K562 (cell line): ENCODE results near the gene TRAF3IP1. TPM values are rescaled to one million over a fixed set of nuclear protein-coding genes. Genes with fewer than 3 reads are reported as not detected.
A peak's percentile ranks its signal among the peaks of the same experiment; 100 is the strongest.

ENCODE experiments used
- ATAC-seq: fragments of 200-7000 bp; cut with Tn5 transposase; 3 replicates; pipeline ENCODE4 v1.9.1; 2020; ENCODE audit warnings: moderate library complexity
- BruUV-seq: library from RNA; stranded (reverse); fragments of 400-500 nt; replicated peaks from 2 replicates; lab custom pipeline; 2021; lab: Mats Ljungman, UMichigan
- CTCF ChIA-PET: fragments of 300-600 bp; formaldehyde crosslinking; extraction: SDS; loops from one replicate; lab custom pipeline; 2021; ENCODE audit warnings: low intra/inter-chr PET ratio; lab: Yijun Ruan, JAX
- POLR2A ChIA-PET: fragments of 300-600, 350-650 bp; sonication (Branson Sonifier 250); formaldehyde crosslinking; extraction: SDS; loops from one replicate; lab custom pipeline; 2021; ENCODE audit warnings: antibody characterized with exemption, inconsistent platforms; lab: Yijun Ruan, JAX
- DNase-seq, 4 experiments: peaks; one replicate each; pipeline versions ENCODE4 v3.0.0 to v3.0.0-alpha.2; 2011 to 2018; ENCODE audit warnings: low spot score in 3 of 4, mixed read lengths in 3 of 4; ENCODE audit errors: extremely low read depth in 1 of 4
- FAIRE-seq: peaks from 2 replicates; lab custom pipeline; 2011; peaks lifted over from hg19 to GRCh38; lab: Jason Lieb, UNC
- H2AFZ ChIP-seq: 2 replicates; pipeline ENCODE4 v1.6.0; 2011; ENCODE audit warnings: low read depth, low read length, control low read depth, inconsistent platforms
- H3K27ac ChIP-seq: fragments of 200-600 bp; 3 replicates; pipeline ENCODE4 v1.8.0; 2011; ENCODE audit warnings: low read depth, mild to moderate bottlenecking, control low read depth, inconsistent platforms, low read length, moderate library complexity, mixed read lengths; ENCODE audit errors: extremely low read depth
- H3K27me3 ChIP-seq, 2 experiments: fragments of 300-600 bp in 1 of 2; 2 replicates in 1 of 2; 3 replicates in 1 of 2; pipeline versions ENCODE4 v1.6.0 to v1.8.0; 2011; ENCODE audit warnings: inconsistent platforms in 2 of 2, low read length in 2 of 2, mild to moderate bottlenecking in 1 of 2, mixed read lengths in 1 of 2, moderate library complexity in 1 of 2; ENCODE audit not compliant: control insufficient read depth in 2 of 2, insufficient read depth in 2 of 2
- H3K36me3 ChIP-seq: fragments of 300-600 bp; 3 replicates; pipeline ENCODE4 v1.8.0; 2011; ENCODE audit warnings: mild to moderate bottlenecking, low read length, inconsistent platforms; ENCODE audit not compliant: control insufficient read depth, insufficient read depth
- H3K4me1 ChIP-seq, 2 experiments: fragments of 200-600 bp in 1 of 2; replicated peaks in 1 of 2; 2 replicates in 1 of 2; 3 replicates in 1 of 2; pipeline versions ENCODE4 v1.5.1 to v1.8.0; 2011; ENCODE audit warnings: inconsistent platforms in 2 of 2, low read length in 2 of 2, mild to moderate bottlenecking in 1 of 2, mixed read lengths in 1 of 2, moderate library complexity in 1 of 2; ENCODE audit not compliant: control insufficient read depth in 2 of 2, insufficient read depth in 2 of 2
- H3K4me2 ChIP-seq: 2 replicates; pipeline ENCODE4 v1.6.1; 2011; ENCODE audit warnings: low read length, control low read depth, inconsistent platforms, mixed read lengths; ENCODE audit not compliant: insufficient read depth
- H3K4me3 ChIP-seq: fragments of 200-600 bp; sonication (generic), shearing (Covaris generic); 2 replicates; pipeline ENCODE4 v1.5.1; 2016; ENCODE audit warnings: control low read depth, inconsistent platforms
- H3K79me2 ChIP-seq: fragments of 200-600 bp; 3 replicates; pipeline ENCODE4 v1.8.0; 2011; ENCODE audit warnings: low read length, inconsistent platforms; ENCODE audit not compliant: control insufficient read depth, insufficient read depth
- H3K9ac ChIP-seq, 2 experiments: 2 replicates each; pipeline versions ENCODE4 v1.6.0 to v1.6.1; 2011; ENCODE audit warnings: low read depth in 2 of 2, low read length in 2 of 2, control low read depth in 1 of 2, inconsistent platforms in 1 of 2, mild to moderate bottlenecking in 1 of 2, mixed read lengths in 1 of 2; ENCODE audit not compliant: insufficient read depth in 1 of 2
- H3K9me1 ChIP-seq: one replicate; pipeline ENCODE4 v1.6.0; 2011; ENCODE audit warnings: inconsistent platforms, mild to moderate bottlenecking, low read length, moderate library complexity; ENCODE audit not compliant: control insufficient read depth, insufficient read depth
- H3K9me3 ChIP-seq: replicated peaks from 2 replicates; pipeline ENCODE4 v1.5.1; 2011; ENCODE audit warnings: low read depth, low read length, inconsistent platforms; ENCODE audit not compliant: control insufficient read depth, insufficient read depth
- H4K20me1 ChIP-seq: replicated peaks from 2 replicates; pipeline ENCODE4 v1.6.1; 2011; ENCODE audit warnings: low read length, inconsistent platforms, mixed read lengths; ENCODE audit not compliant: control insufficient read depth, insufficient read depth
- CHD4 ChIP-seq: fragments of 200-600 bp; sonication (generic); IDR thresholded peaks from 3 replicates; pipeline ENCODE4 v1.6.1; 2012; ENCODE audit warnings: low read depth, mild to moderate bottlenecking, mixed read lengths, low read length, inconsistent platforms; ENCODE audit not compliant: insufficient read depth, insufficient replicate concordance, poor library complexity, severe bottlenecking
- NCOR1 ChIP-seq: fragments of 450-650 bp; IDR thresholded peaks from 2 replicates; pipeline ENCODE4 v1.6.1; 2016; ENCODE audit warnings: mild to moderate bottlenecking, moderate library complexity
- PTTG1 ChIP-seq: fragments of 450-650 bp; IDR thresholded peaks from 2 replicates; pipeline ENCODE4 v1.6.1; 2016; ENCODE audit warnings: low read depth, mild to moderate bottlenecking, missing genetic modification characterization, missing compliant biosample characterization
- RBFOX2 ChIP-seq: fragments of 200-400 bp; formaldehyde crosslinking; IDR thresholded peaks from 2 replicates; pipeline ENCODE4 v1.6.1; 2017; ENCODE audit warnings: low read depth, mild to moderate bottlenecking, low read length, moderate library complexity
- SRF ChIP-seq, 2 experiments: fragments of 250-450, 450-650 bp in 1 of 2; sonication (Bioruptor Pico) in 1 of 2; sonication (generic) in 1 of 2; formaldehyde crosslinking; IDR thresholded peaks; 2 replicates each; pipeline versions ENCODE4 v1.5.0 to v1.5.1; 2020 to 2022; ENCODE audit warnings: mild to moderate bottlenecking in 1 of 2, missing genetic modification reagents in 1 of 2
- ZNF347 ChIP-seq: fragments of 450-650 bp; formaldehyde crosslinking; IDR thresholded peaks from 2 replicates; pipeline ENCODE4 v1.4.0; 2020; ENCODE audit warnings: low read depth, mild to moderate bottlenecking, moderate library complexity
- WGBS: fragments of 100-300 bp; shearing (Covaris generic); methylation state at CpG from one replicate; pipeline ENCODE4 v1.1.6; 2016; ENCODE audit warnings: low coverage, mixed read lengths; ENCODE audit not compliant: insufficient coverage; ENCODE audit errors: missing lambda C conversion rate; 5-methylcytosine and 5-hydroxymethylcytosine counted together
- in situ Hi-C: fragments of 300-500 bp; cut with MboI; formaldehyde crosslinking; loops from 4 replicates; pipeline ENCODE4 v1.15.0; 2018; ENCODE audit warnings: inconsistent platforms, mixed read lengths
- intact Hi-C: fragments of 100-400 bp; cut with micrococcal nuclease; formaldehyde crosslinking; loops from 2 replicates; pipeline ENCODE4 v1.14.2; 2022
- polyA plus RNA-seq, 8 experiments: library from polyadenylated mRNA; depleted of rRNA in 4 of 8; stranded (reverse) in 5 of 8; unstranded in 3 of 8; fragments of >200 nt; fragmentation: Nextera tagmentation in 2 of 8; fragmentation: Illumina TruSeq in 1 of 8; extraction: Ambion mirVana in 2 of 8; extraction: Trizol in 1 of 8; gene quantifications; 2 replicates each; pipeline versions ENCODE4 v1.2.1 to v1.2.3, GENCODE V29; 2011 to 2014; ENCODE audit warnings: inconsistent platforms in 1 of 8, missing spikeins in 1 of 8
- total RNA-seq, 7 experiments: library from RNA; depleted of rRNA in 6 of 7; stranded (reverse); fragments of >200 nt in 6 of 7; fragmentation: Illumina TruSeq in 2 of 7; extraction: Trizol in 2 of 7; gene quantifications; 2 replicates each; pipeline versions ENCODE4 v1.2.1 to v1.2.3, GENCODE V29; 2011 to 2021; ENCODE audit warnings: low replicate concordance in 1 of 7
- TF ChIP-seq, protein P1 (sequence below): fragments of 250-450 bp; sonication (Bioruptor Pico); IDR thresholded peaks from 2 replicates; pipeline ENCODE4 v1.9.0; 2021; ENCODE audit warnings: mild to moderate bottlenecking, inconsistent platforms
- TF ChIP-seq, protein P2 (sequence below): fragments of 250-450 bp; sonication (Bioruptor Pico); IDR thresholded peaks from 2 replicates; pipeline ENCODE4 v1.4.0; 2020; ENCODE audit warnings: mild to moderate bottlenecking, moderate library complexity
- TF ChIP-seq, protein P3 (sequence below): sonication (generic); formaldehyde crosslinking; IDR thresholded peaks from 2 replicates; pipeline ENCODE4 v1.8.0; 2022; ENCODE audit warnings: missing genetic modification reagents, mild to moderate bottlenecking, moderate library complexity, borderline replicate concordance
- TF ChIP-seq, protein P4 (sequence below), 2 experiments: fragments of 150-350 bp in 1 of 2; IDR thresholded peaks; 2 replicates each; pipeline ENCODE4 v1.6.1; 2012 to 2016; ENCODE audit warnings: low read depth in 2 of 2, low read length in 2 of 2, mild to moderate bottlenecking in 1 of 2, moderate library complexity in 1 of 2

TRAF3IP1 gene
- total and polyA plus RNA-seq, 9 of the 15 experiments (the other 6 are each of a cell fraction or from before 2014, with no cell fraction given): 1.3 to 7.4 (median 3.4) TPM

DNA sequence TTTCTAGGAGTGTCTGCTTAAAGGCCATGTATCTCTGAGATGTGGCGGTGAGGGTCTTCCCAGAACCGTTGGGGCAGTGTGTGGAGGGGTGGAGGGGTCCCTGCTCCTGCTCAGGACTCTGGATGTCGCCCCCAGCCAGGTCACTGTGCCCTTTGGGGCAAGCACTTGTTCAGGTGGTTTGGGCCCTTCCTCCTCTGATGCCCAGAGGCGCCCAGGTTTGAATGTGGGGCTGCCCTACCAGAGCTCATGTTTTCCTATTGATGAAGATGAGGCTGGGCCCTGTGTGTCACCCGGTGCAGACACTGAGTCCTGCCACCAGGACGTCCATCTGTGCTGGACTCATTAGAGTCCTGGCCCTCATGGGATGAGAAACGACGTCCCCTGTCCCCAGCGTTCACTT, 17.6 kb upstream of the TRAF3IP1 start:
- Histone ChIP-seq H3K9ac (no peak overlapping the region), H3K27ac (no peak overlapping the region), H3K9me1 (no peaks in the 10 kb centered on the region), H4K20me1 (no peaks in the 10 kb centered on the region), H3K36me3 (no peaks in the 10 kb centered on the region)
- DNase-seq: no peak
- 13% methylated on average over 9 of the region's 9 CpGs for WGBS
- peak; percentile 45; the same call in 2 of the 3 replicates for ATAC-seq
- TF ChIP-seq PTTG1 (tag) (no peak), CHD4 (no peak), RBFOX2 (no peak), NCOR1 (no peak), ZNF347 (CRISPR knock-in tag) (no peak), SRF (CRISPR knock-in tag; IDR thresholded peaks at IDR 0.05) (no peak)
- TF ChIP-seq, protein P1, sequence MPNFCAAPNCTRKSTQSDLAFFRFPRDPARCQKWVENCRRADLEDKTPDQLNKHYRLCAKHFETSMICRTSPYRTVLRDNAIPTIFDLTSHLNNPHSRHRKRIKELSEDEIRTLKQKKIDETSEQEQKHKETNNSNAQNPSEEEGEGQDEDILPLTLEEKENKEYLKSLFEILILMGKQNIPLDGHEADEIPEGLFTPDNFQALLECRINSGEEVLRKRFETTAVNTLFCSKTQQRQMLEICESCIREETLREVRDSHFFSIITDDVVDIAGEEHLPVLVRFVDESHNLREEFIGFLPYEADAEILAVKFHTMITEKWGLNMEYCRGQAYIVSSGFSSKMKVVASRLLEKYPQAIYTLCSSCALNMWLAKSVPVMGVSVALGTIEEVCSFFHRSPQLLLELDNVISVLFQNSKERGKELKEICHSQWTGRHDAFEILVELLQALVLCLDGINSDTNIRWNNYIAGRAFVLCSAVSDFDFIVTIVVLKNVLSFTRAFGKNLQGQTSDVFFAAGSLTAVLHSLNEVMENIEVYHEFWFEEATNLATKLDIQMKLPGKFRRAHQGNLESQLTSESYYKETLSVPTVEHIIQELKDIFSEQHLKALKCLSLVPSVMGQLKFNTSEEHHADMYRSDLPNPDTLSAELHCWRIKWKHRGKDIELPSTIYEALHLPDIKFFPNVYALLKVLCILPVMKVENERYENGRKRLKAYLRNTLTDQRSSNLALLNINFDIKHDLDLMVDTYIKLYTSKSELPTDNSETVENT: no peak
- TF ChIP-seq, protein P2, sequence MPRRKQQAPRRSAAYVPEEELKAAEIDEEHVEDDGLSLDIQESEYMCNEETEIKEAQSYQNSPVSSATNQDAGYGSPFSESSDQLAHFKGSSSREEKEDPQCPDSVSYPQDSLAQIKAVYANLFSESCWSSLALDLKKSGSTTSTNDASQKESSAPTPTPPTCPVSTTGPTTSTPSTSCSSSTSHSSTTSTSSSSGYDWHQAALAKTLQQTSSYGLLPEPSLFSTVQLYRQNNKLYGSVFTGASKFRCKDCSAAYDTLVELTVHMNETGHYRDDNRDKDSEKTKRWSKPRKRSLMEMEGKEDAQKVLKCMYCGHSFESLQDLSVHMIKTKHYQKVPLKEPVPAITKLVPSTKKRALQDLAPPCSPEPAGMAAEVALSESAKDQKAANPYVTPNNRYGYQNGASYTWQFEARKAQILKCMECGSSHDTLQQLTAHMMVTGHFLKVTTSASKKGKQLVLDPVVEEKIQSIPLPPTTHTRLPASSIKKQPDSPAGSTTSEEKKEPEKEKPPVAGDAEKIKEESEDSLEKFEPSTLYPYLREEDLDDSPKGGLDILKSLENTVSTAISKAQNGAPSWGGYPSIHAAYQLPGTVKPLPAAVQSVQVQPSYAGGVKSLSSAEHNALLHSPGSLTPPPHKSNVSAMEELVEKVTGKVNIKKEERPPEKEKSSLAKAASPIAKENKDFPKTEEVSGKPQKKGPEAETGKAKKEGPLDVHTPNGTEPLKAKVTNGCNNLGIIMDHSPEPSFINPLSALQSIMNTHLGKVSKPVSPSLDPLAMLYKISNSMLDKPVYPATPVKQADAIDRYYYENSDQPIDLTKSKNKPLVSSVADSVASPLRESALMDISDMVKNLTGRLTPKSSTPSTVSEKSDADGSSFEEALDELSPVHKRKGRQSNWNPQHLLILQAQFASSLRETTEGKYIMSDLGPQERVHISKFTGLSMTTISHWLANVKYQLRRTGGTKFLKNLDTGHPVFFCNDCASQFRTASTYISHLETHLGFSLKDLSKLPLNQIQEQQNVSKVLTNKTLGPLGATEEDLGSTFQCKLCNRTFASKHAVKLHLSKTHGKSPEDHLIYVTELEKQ (CRISPR knock-in tag): no peak
- TF ChIP-seq, protein P3, sequence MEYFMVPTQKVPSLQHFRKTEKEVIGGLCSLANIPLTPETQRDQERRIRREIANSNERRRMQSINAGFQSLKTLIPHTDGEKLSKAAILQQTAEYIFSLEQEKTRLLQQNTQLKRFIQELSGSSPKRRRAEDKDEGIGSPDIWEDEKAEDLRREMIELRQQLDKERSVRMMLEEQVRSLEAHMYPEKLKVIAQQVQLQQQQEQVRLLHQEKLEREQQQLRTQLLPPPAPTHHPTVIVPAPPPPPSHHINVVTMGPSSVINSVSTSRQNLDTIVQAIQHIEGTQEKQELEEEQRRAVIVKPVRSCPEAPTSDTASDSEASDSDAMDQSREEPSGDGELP (CRISPR knock-in tag): no peak
- TF ChIP-seq, protein P4, sequence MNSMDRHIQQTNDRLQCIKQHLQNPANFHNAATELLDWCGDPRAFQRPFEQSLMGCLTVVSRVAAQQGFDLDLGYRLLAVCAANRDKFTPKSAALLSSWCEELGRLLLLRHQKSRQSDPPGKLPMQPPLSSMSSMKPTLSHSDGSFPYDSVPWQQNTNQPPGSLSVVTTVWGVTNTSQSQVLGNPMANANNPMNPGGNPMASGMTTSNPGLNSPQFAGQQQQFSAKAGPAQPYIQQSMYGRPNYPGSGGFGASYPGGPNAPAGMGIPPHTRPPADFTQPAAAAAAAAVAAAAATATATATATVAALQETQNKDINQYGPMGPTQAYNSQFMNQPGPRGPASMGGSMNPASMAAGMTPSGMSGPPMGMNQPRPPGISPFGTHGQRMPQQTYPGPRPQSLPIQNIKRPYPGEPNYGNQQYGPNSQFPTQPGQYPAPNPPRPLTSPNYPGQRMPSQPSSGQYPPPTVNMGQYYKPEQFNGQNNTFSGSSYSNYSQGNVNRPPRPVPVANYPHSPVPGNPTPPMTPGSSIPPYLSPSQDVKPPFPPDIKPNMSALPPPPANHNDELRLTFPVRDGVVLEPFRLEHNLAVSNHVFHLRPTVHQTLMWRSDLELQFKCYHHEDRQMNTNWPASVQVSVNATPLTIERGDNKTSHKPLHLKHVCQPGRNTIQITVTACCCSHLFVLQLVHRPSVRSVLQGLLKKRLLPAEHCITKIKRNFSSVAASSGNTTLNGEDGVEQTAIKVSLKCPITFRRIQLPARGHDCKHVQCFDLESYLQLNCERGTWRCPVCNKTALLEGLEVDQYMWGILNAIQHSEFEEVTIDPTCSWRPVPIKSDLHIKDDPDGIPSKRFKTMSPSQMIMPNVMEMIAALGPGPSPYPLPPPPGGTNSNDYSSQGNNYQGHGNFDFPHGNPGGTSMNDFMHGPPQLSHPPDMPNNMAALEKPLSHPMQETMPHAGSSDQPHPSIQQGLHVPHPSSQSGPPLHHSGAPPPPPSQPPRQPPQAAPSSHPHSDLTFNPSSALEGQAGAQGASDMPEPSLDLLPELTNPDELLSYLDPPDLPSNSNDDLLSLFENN (IDR thresholded peaks at IDR 0.05; ENCODE audit: low read depth in 2 of 2, low read length in 2 of 2): no peak
- TF ChIP-seq, all 486 proteins: peak for 0
- no peak overlapping the region for H2AFZ ChIP-seq
- ChIA-PET POLR2A (interaction anchor here (0.8 kb wide), 1 partner anchor 10 kb away, joined by 4 read pairs; no protein-coding TSS in a partner anchor), CTCF (no interaction called here)
- no peak overlapping the region for H3K4me3 ChIP-seq
- BruUV-seq: no TSS peak
- no peaks in the 10 kb centered on the region for H3K9me3 ChIP-seq
- intact Hi-C loops (no loop called here), in situ Hi-C loops (no loop called here)
- H3K79me2 ChIP-seq: no peaks in the 10 kb centered on the region
- FAIRE-seq: no peak
- H3K4me1 ChIP-seq: peaks cover 0 to 5% of the 10 kb centered on the region in 2 experiments; a peak in 2 of 5 replicates
- H3K27me3 ChIP-seq: peaks cover 0 to 5% of the 10 kb centered on the region in 2 experiments; a peak in 2 of 5 replicates
- H3K4me2 ChIP-seq: no peak overlapping the region
